PC-9 (cell line): ENCODE data around the gene KCNK3. TPM values are rescaled to one million over a fixed set of nuclear protein-coding genes. Genes with fewer than 3 reads are reported as not detected.

Source experiments
- BruUV-seq: library from RNA; stranded (reverse); fragments of 400-500 nt; replicated peaks from 2 replicates; lab custom pipeline; 2021; lab: Mats Ljungman, UMichigan
- CTCF ChIA-PET: fragments of 300-600 bp; sonication (Branson Sonifier 250); formaldehyde crosslinking; loops from one replicate; lab custom pipeline; 2022; ENCODE audit warnings: antibody characterized with exemption; lab: Charles Lee
- POLR2A ChIA-PET: fragments of 300-600 bp; sonication (Branson Sonifier 250); formaldehyde crosslinking; loops from one replicate; lab custom pipeline; 2022; ENCODE audit warnings: antibody characterized with exemption; ENCODE audit not compliant: unreplicated experiment; lab: Charles Lee
- DNase-seq, 2 experiments: peaks; one replicate each; pipeline versions ENCODE4 v3.0.0 to v3.0.0-alpha.2; 2015 to 2022; ENCODE audit warnings: mixed read lengths in 1 of 2
- H2AFZ ChIP-seq: fragments of 200-600 bp; sonication (generic); 2 replicates; pipeline ENCODE4 v1.8.1; 2017; ENCODE audit warnings: antibody characterized with exemption
- H3F3A ChIP-seq: fragments of 200-600 bp; sonication (generic); 2 replicates; pipeline ENCODE4 v1.8.1; 2017; ENCODE audit warnings: antibody characterized with exemption, mild to moderate bottlenecking, low read depth; ENCODE audit not compliant: insufficient read depth
- H3K27ac ChIP-seq: fragments of 200-600 bp; sonication (generic); 2 replicates; pipeline ENCODE4 v1.6.1; 2016; ENCODE audit warnings: mixed run types
- H3K27me3 ChIP-seq: fragments of 200-600 bp; sonication (generic); 2 replicates; pipeline ENCODE4 v1.6.1; 2016; ENCODE audit warnings: low read depth, mixed run types; ENCODE audit not compliant: insufficient read depth
- H3K36me3 ChIP-seq: fragments of 200-600 bp; sonication (generic); 2 replicates; pipeline ENCODE4 v1.6.1; 2016; ENCODE audit warnings: low read depth, mixed run types
- H3K4me1 ChIP-seq: fragments of 200-600 bp; sonication (generic); replicated peaks from 2 replicates; pipeline ENCODE4 v1.6.1; 2016; ENCODE audit warnings: mixed run types; ENCODE audit not compliant: insufficient read depth
- H3K4me2 ChIP-seq: fragments of 200-600 bp; sonication (generic); 2 replicates; pipeline ENCODE4 v1.6.1; 2017; ENCODE audit warnings: mixed run types
- H3K4me3 ChIP-seq: fragments of 200-600 bp; sonication (generic); 2 replicates; pipeline ENCODE4 v1.6.1; 2016; ENCODE audit warnings: mixed run types
- H3K79me2 ChIP-seq: fragments of 200-600 bp; sonication (generic); 2 replicates; pipeline ENCODE4 v1.6.1; 2017; ENCODE audit warnings: low read depth, mixed run types
- H3K9me2 ChIP-seq: fragments of 200-600 bp; sonication (generic); 2 replicates; pipeline ENCODE4 v1.8.1; 2017; ENCODE audit warnings: mild to moderate bottlenecking; ENCODE audit not compliant: insufficient read depth
- H3K9me3 ChIP-seq: fragments of 200-600 bp; sonication (generic); 2 replicates; pipeline ENCODE4 v1.8.1; 2016; ENCODE audit warnings: low read depth; ENCODE audit not compliant: insufficient read depth
- H4K20me1 ChIP-seq: fragments of 200-600 bp; sonication (generic); 2 replicates; pipeline ENCODE4 v1.8.1; 2017; ENCODE audit not compliant: insufficient read depth
- EZH2 ChIP-seq: fragments of 200-600 bp; sonication (generic); IDR thresholded peaks from 2 replicates; pipeline ENCODE4 v1.8.0; 2017; ENCODE audit warnings: antibody characterized with exemption, low read depth
- intact Hi-C: fragments of 100-400 bp; cut with micrococcal nuclease; formaldehyde crosslinking; loops from one replicate; pipeline ENCODE4 v1.10.0; 2022; ENCODE audit not compliant: unreplicated experiment
- total RNA-seq: library from RNA; stranded (reverse); gene quantifications from 2 replicates; pipeline ENCODE4 v1.2.3, GENCODE V29; 2021
- TF ChIP-seq, protein P1 (sequence below): fragments of 200-600 bp; sonication (generic); conservative IDR thresholded peaks from 2 replicates; pipeline ENCODE4 v1.6.1; 2017; ENCODE audit warnings: mixed run types, antibody characterized with exemption, mild to moderate bottlenecking, moderate library complexity

Gene KCNK3
- total RNA-seq, 1 experiment from 2014 or later = not detected

GRCh38 chr2:26706616-26707473 lies 14.3 kb downstream of the KCNK3 start:
- no peaks in the 10 kb centered on the region for H3K27me3 ChIP-seq
- H3K79me2 ChIP-seq = no peaks in the 10 kb centered on the region
- TF ChIP-seq EZH2 = no peak
- TF ChIP-seq, protein P1, sequence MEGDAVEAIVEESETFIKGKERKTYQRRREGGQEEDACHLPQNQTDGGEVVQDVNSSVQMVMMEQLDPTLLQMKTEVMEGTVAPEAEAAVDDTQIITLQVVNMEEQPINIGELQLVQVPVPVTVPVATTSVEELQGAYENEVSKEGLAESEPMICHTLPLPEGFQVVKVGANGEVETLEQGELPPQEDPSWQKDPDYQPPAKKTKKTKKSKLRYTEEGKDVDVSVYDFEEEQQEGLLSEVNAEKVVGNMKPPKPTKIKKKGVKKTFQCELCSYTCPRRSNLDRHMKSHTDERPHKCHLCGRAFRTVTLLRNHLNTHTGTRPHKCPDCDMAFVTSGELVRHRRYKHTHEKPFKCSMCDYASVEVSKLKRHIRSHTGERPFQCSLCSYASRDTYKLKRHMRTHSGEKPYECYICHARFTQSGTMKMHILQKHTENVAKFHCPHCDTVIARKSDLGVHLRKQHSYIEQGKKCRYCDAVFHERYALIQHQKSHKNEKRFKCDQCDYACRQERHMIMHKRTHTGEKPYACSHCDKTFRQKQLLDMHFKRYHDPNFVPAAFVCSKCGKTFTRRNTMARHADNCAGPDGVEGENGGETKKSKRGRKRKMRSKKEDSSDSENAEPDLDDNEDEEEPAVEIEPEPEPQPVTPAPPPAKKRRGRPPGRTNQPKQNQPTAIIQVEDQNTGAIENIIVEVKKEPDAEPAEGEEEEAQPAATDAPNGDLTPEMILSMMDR = no peak
- no peak overlapping the region for H3K27ac ChIP-seq
- no peaks in the 10 kb centered on the region for H3K36me3 ChIP-seq
- BruUV-seq = no TSS peak
- no peaks in the 10 kb centered on the region for H3K9me2 ChIP-seq
- no peak overlapping the region for H3K4me2 ChIP-seq
- no peak for DNase-seq
- no peak overlapping the region for H3K4me3 ChIP-seq
- ChIA-PET POLR2A (no interaction called here), CTCF (interaction anchor here (0.5 kb wide), 1 partner anchor 49 kb away, joined by 7 read pairs; no protein-coding TSS in a partner anchor)
- no peaks in the 10 kb centered on the region for H3F3A ChIP-seq
- no peaks in the 10 kb centered on the region for H3K9me3 ChIP-seq
- no peaks in the 10 kb centered on the region for H4K20me1 ChIP-seq
- no peak overlapping the region for H2AFZ ChIP-seq
- intact Hi-C loops = no loop called here
- H3K4me1 ChIP-seq = no peaks in the 10 kb centered on the region

GRCh38 chr2:26707747-26708146 lies 15.2 kb downstream of the KCNK3 start:
- no peak overlapping the region for H3K4me3 ChIP-seq
- H3K4me2 ChIP-seq = no peak overlapping the region
- no peaks in the 10 kb centered on the region for H3K36me3 ChIP-seq
- intact Hi-C loops = no loop called here
- H3K9me3 ChIP-seq = no peaks in the 10 kb centered on the region
- no peaks in the 10 kb centered on the region for H3K79me2 ChIP-seq
- TF ChIP-seq, protein P1 = no peak
- no peak for TF ChIP-seq EZH2
- no TSS peak for BruUV-seq
- ChIA-PET POLR2A (no interaction called here), CTCF (no interaction called here)
- H4K20me1 ChIP-seq = no peaks in the 10 kb centered on the region
- no peaks in the 10 kb centered on the region for H3K9me2 ChIP-seq
- no peaks in the 10 kb centered on the region for H3F3A ChIP-seq
- H3K4me1 ChIP-seq = no peaks in the 10 kb centered on the region
- H2AFZ ChIP-seq = no peak overlapping the region
- no peak overlapping the region for H3K27ac ChIP-seq
- no peaks in the 10 kb centered on the region for H3K27me3 ChIP-seq
- DNase-seq = no peak

- Histone ChIP-seq H3K9me3 (no peaks in the 10 kb centered on the region), H3K9me2 (no peaks in the 10 kb centered on the region), H3K36me3 (no peaks in the 10 kb centered on the region), H3K4me1 (no peaks in the 10 kb centered on the region), H3K79me2 (no peaks in the 10 kb centered on the region), H4K20me1 (no peaks in the 10 kb centered on the region), H2AFZ (no peak overlapping the region), H3K27me3 (no peaks in the 10 kb centered on the region), H3K4me3 (no peak overlapping the region), H3K4me2 (no peak overlapping the region), H3F3A (no peaks in the 10 kb centered on the region), H3K27ac (no peak overlapping the region)
- no peak for DNase-seq
- POLR2A ChIA-PET = no interaction called here
- TF ChIP-seq, protein P1 = no peak
- TF ChIP-seq EZH2 = no peak
- intact Hi-C loops = no loop called here
- no TSS peak for BruUV-seq
- CTCF ChIA-PET = no interaction called here
Observed at GRCh38 chr2:26708457-26708856, 15.9 kb downstream of the KCNK3 start.
